AG04450 (cell line): ENCODE results near the gene DNHD1. TPM values are rescaled to one million over a fixed set of nuclear protein-coding genes. Genes with fewer than 3 reads are reported as not detected.

Experiments
- CTCF ChIA-PET: fragments of 300-600, 350-600 bp; formaldehyde crosslinking; extraction: SDS; loops from one replicate; lab custom pipeline; 2022; ENCODE audit warnings: antibody characterized with exemption, inconsistent platforms; lab: Charles Lee
- POLR2A ChIA-PET: fragments of 350-600 bp; formaldehyde crosslinking; extraction: SDS; loops from one replicate; lab custom pipeline; 2021; ENCODE audit warnings: antibody characterized with exemption, inconsistent platforms; lab: Yijun Ruan, JAX
- DNase-seq: peaks from one replicate; pipeline ENCODE4 v3.0.0-alpha.2; 2011; ENCODE audit warnings: low read depth, low spot score
- H3K27ac ChIP-seq: one replicate; pipeline ENCODE4 v1.5.1; 2012; ENCODE audit warnings: low read depth, low read length, control low read depth
- H3K27me3 ChIP-seq: one replicate; pipeline ENCODE4 v1.6.0; 2012; ENCODE audit warnings: low read length; ENCODE audit not compliant: control insufficient read depth, insufficient read depth
- H3K4me3 ChIP-seq: 2 replicates; pipeline ENCODE4 v1.5.1; 2011; ENCODE audit warnings: mild to moderate bottlenecking, low read depth, low read length, control low read depth
- H3K9me3 ChIP-seq: 2 replicates; pipeline ENCODE4 v1.5.1; 2012; ENCODE audit warnings: low read length; ENCODE audit not compliant: control insufficient read depth, insufficient read depth
- polyA plus RNA-seq: library from polyadenylated mRNA; depleted of rRNA; stranded (reverse); fragments of >200 nt; gene quantifications from 2 replicates; pipeline ENCODE4 v1.2.3, GENCODE V29; 2011
- TF ChIP-seq, protein P1 (sequence below): IDR thresholded peaks from 2 replicates; pipeline ENCODE4 v1.5.1; 2011; ENCODE audit warnings: low read depth, low read length, control low read depth, inconsistent platforms

DNHD1 gene
- polyA plus RNA-seq, 1 experiment = 2.2 TPM

DNA sequence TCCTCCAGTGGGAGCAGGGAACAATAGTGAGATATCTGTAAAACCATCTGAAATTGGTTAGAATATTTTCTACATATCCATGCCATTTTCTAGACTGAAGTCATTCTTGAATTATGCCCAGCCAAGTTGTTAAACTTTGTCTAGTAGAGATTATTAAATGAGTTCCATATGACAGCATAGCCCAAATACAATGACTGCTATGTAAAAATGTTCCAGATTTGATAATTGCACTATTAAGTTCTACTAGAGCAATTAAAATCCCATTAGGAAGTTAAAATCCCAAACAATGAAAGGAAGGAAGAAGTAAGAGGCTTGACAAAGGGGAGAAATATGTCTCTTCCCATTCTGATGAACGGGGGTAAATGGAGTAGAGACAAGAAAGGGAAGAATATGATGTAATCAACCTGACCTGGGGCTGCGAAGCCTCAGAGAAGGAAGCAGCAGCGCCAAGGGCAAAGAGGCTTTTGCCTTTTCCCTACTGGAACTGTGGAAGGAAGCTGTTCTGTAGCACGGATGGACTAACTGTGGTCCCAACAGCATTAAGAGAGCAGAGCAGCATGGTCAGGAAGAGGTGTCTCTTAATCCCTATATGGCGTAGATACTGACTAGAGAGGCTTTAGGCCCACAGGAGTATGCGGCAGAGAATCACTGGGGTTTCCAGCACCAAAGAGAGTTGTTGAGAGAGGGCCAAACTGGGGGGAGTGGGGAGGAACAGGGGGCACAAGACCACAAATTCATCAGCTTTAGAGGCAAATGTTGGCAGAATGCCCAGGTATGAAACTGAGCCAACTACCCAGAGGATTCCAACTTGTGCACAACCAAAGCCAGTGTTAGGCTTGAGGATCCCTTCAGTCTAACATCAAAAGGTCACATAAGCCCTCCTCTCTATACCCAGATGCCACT is 79.6 kb downstream of the DNHD1 start:
- no peak for DNase-seq
- Histone ChIP-seq H3K27me3 (no peaks in the 10 kb centered on the region), H3K9me3 (no peaks in the 10 kb centered on the region), H3K4me3 (no peak overlapping the region), H3K27ac (no peak overlapping the region)
- TF ChIP-seq, protein P1, sequence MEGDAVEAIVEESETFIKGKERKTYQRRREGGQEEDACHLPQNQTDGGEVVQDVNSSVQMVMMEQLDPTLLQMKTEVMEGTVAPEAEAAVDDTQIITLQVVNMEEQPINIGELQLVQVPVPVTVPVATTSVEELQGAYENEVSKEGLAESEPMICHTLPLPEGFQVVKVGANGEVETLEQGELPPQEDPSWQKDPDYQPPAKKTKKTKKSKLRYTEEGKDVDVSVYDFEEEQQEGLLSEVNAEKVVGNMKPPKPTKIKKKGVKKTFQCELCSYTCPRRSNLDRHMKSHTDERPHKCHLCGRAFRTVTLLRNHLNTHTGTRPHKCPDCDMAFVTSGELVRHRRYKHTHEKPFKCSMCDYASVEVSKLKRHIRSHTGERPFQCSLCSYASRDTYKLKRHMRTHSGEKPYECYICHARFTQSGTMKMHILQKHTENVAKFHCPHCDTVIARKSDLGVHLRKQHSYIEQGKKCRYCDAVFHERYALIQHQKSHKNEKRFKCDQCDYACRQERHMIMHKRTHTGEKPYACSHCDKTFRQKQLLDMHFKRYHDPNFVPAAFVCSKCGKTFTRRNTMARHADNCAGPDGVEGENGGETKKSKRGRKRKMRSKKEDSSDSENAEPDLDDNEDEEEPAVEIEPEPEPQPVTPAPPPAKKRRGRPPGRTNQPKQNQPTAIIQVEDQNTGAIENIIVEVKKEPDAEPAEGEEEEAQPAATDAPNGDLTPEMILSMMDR = no peak
- ChIA-PET CTCF (interaction anchor here (1.1 kb wide), 1 partner anchor 46 kb away, joined by 4 read pairs; no protein-coding TSS in a partner anchor), POLR2A (no interaction called here)

GRCh38 chr11:6578134-6578533 is 81.1 kb downstream of the DNHD1 start:
- DNase-seq = no peak
- CTCF ChIA-PET = no interaction called here

GRCh38 chr11:6579681-6580080 is 82.6 kb downstream of the DNHD1 start:
- Histone ChIP-seq H3K27ac (no peak overlapping the region), H3K27me3 (no peaks in the 10 kb centered on the region), H3K4me3 (no peak overlapping the region), H3K9me3 (no peaks in the 10 kb centered on the region)
- POLR2A ChIA-PET = no interaction called here
- TF ChIP-seq, protein P1 = no peak
- DNase-seq = no peak
- CTCF ChIA-PET = no interaction called here

More at GRCh38 chr11:6578134-6578533, 81.1 kb downstream of the DNHD1 start:
- Histone ChIP-seq H3K27ac (no peak overlapping the region), H3K27me3 (no peaks in the 10 kb centered on the region), H3K9me3 (no peaks in the 10 kb centered on the region), H3K4me3 (no peak overlapping the region)
- POLR2A ChIA-PET = no interaction called here
- TF ChIP-seq, protein P1 = no peak

GRCh38 chr11:6583584-6583983 is 86.5 kb downstream of the DNHD1 start:
- DNase-seq = no peak
- Histone ChIP-seq H3K27ac (no peak overlapping the region), H3K9me3 (peaks cover 3% of the 10 kb centered on the region; the same call in 1 of the 2 replicates), H3K27me3 (no peaks in the 10 kb centered on the region), H3K4me3 (no peak overlapping the region)
- TF ChIP-seq, protein P1 = no peak
- ChIA-PET CTCF (interaction anchor here (0.5 kb wide), 1 partner anchor 167 kb away, joined by 4 read pairs; no protein-coding TSS in a partner anchor), POLR2A (no interaction called here)

DNA sequence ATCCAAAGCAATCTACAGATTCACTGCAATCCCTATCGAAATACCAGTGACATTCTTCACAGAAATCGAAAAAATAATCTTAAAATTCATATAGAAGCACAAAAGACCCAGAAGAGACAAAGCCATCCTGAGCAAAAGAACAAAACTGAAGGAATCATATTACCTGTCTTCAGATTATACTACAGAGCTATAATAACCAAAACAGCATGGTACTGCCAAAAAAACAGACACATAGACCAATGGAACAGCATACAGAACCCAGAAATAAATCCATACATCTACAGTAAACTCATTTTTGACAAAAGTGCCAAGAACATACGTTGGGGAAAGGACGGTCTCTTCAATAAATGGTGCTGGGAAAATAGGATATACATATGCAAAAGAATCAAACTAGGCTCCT is 87.4 kb downstream of the DNHD1 start:
- H3K27ac ChIP-seq = no peak overlapping the region
- ChIA-PET CTCF (no interaction called here), POLR2A (no interaction called here)

More for the DNA sequence above, 87.4 kb downstream of the DNHD1 start:
- no peak for DNase-seq
- no peak overlapping the region for H3K4me3 ChIP-seq
- peaks cover 3% of the 10 kb centered on the region; the same call in 1 of the 2 replicates for H3K9me3 ChIP-seq
- no peaks in the 10 kb centered on the region for H3K27me3 ChIP-seq
- TF ChIP-seq, protein P1 = no peak
